Loucy (cell line): Measurements from ENCODE around the gene KSR2.

Experiments
- H2AFZ ChIP-seq: fragments of 200-600 bp; sonication (generic); 2 replicates; pipeline ENCODE4 v1.6.0; 2016; ENCODE audit warnings: antibody characterized with exemption, mild to moderate bottlenecking, low read length, moderate library complexity
- H3F3A ChIP-seq: fragments of 200-600 bp; 2 replicates; pipeline ENCODE4 v1.6.0; 2016; ENCODE audit warnings: antibody characterized with exemption, low read depth, mild to moderate bottlenecking
- H3K27me3 ChIP-seq: fragments of 200-600 bp; sonication (generic); 2 replicates; pipeline ENCODE4 v1.6.1; 2014; ENCODE audit warnings: low read length, mild to moderate bottlenecking; ENCODE audit not compliant: insufficient read depth, poor library complexity, severe bottlenecking
- H3K36me3 ChIP-seq: fragments of 200-600 bp; sonication (generic); 2 replicates; pipeline ENCODE4 v1.6.1; 2016; ENCODE audit warnings: low read length; ENCODE audit not compliant: insufficient read depth
- H3K4me1 ChIP-seq: fragments of 200-600 bp; sonication (generic); 2 replicates; pipeline ENCODE4 v1.5.1; 2014; ENCODE audit warnings: low read length, mild to moderate bottlenecking; ENCODE audit not compliant: insufficient read depth, poor library complexity, severe bottlenecking
- H3K4me2 ChIP-seq: fragments of 200-600 bp; sonication (generic); 2 replicates; pipeline ENCODE4 v1.6.0; 2014; ENCODE audit warnings: antibody characterized with exemption, low read length, low read depth, mild to moderate bottlenecking; ENCODE audit not compliant: poor library complexity, severe bottlenecking
- H3K4me3 ChIP-seq: fragments of 200-600 bp; sonication (generic); 2 replicates; pipeline ENCODE4 v1.5.1; 2014; ENCODE audit warnings: low read length, mild to moderate bottlenecking, mixed read lengths; ENCODE audit not compliant: poor library complexity, severe bottlenecking
- H3K79me2 ChIP-seq: fragments of 200-600 bp; sonication (generic); 2 replicates; pipeline ENCODE4 v1.6.1; 2014; ENCODE audit warnings: low read length; ENCODE audit not compliant: insufficient read depth
- H3K9ac ChIP-seq: fragments of 200-600 bp; sonication (generic); 2 replicates; pipeline ENCODE4 v1.6.0; 2014; ENCODE audit warnings: mild to moderate bottlenecking, low read depth, low read length, moderate library complexity; ENCODE audit not compliant: poor library complexity, severe bottlenecking
- H3K9me2 ChIP-seq: fragments of 200-600 bp; sonication (generic); replicated peaks from 2 replicates; pipeline ENCODE4 v1.6.1; 2016; ENCODE audit warnings: low read depth, low read length, mixed read lengths
- H3K9me3 ChIP-seq: fragments of 200-600 bp; sonication (generic); 2 replicates; pipeline ENCODE4 v1.6.1; 2014; ENCODE audit warnings: mild to moderate bottlenecking, antibody characterized with exemption, low read length, low read depth; ENCODE audit not compliant: insufficient read depth
- H4K20me1 ChIP-seq: fragments of 200-600 bp; sonication (generic); 2 replicates; pipeline ENCODE4 v1.6.0; 2014; ENCODE audit warnings: antibody characterized with exemption, low read length, mild to moderate bottlenecking; ENCODE audit not compliant: insufficient read depth, poor library complexity, severe bottlenecking
- CTCF ChIP-seq: fragments of 200-600 bp; sonication (generic); conservative IDR thresholded peaks from 2 replicates; pipeline ENCODE4 v1.5.1; 2014; ENCODE audit warnings: mild to moderate bottlenecking, antibody characterized with exemption, low read length
- EZH2phosphoT487 ChIP-seq: fragments of 200-600 bp; IDR thresholded peaks from 2 replicates; pipeline ENCODE4 v1.6.1; 2018; ENCODE audit warnings: antibody characterized with exemption, mild to moderate bottlenecking, moderate library complexity, borderline replicate concordance

KSR2 gene

GRCh38 chr12:117582135-117582784 is 386.5 kb downstream of the KSR2 start:
- Histone ChIP-seq H3K4me2 (no peak overlapping the region), H3K27me3 (no peaks in the 10 kb centered on the region), H3K4me3 (no peak overlapping the region), H4K20me1 (no peaks in the 10 kb centered on the region), H3K9me2 (no peaks in the 10 kb centered on the region), H3K4me1 (no peaks in the 10 kb centered on the region), H3K79me2 (no peaks in the 10 kb centered on the region), H3K9me3 (no peaks in the 10 kb centered on the region), H3K36me3 (no peaks in the 10 kb centered on the region), H3F3A (no peaks in the 10 kb centered on the region), H3K9ac (no peak overlapping the region), H2AFZ (no peak overlapping the region)
- TF ChIP-seq CTCF (no peak), EZH2phosphoT487 (no peak)

GRCh38 chr12:117580718-117581062 is 388.1 kb downstream of the KSR2 start:
- Histone ChIP-seq H3K9ac (no peak overlapping the region), H3F3A (no peaks in the 10 kb centered on the region), H4K20me1 (no peaks in the 10 kb centered on the region), H3K9me3 (no peaks in the 10 kb centered on the region), H3K27me3 (no peaks in the 10 kb centered on the region), H3K4me2 (no peak overlapping the region), H3K4me3 (no peak overlapping the region), H3K36me3 (no peaks in the 10 kb centered on the region), H3K4me1 (no peaks in the 10 kb centered on the region), H3K79me2 (no peaks in the 10 kb centered on the region), H3K9me2 (no peaks in the 10 kb centered on the region), H2AFZ (no peak overlapping the region)
- TF ChIP-seq EZH2phosphoT487 = no peak
- no peak for TF ChIP-seq CTCF

- H3F3A ChIP-seq = no peaks in the 10 kb centered on the region
- H3K36me3 ChIP-seq = no peaks in the 10 kb centered on the region
- H3K4me1 ChIP-seq = no peaks in the 10 kb centered on the region
- TF ChIP-seq CTCF (no peak), EZH2phosphoT487 (no peak)
- H3K79me2 ChIP-seq = no peaks in the 10 kb centered on the region
- H2AFZ ChIP-seq = no peak overlapping the region
- no peak overlapping the region for H3K4me2 ChIP-seq
- no peaks in the 10 kb centered on the region for H3K9me3 ChIP-seq
- H3K27me3 ChIP-seq = no peaks in the 10 kb centered on the region
- H3K9ac ChIP-seq = no peak overlapping the region
- no peak overlapping the region for H3K4me3 ChIP-seq
- H4K20me1 ChIP-seq = no peaks in the 10 kb centered on the region
- H3K9me2 ChIP-seq = no peaks in the 10 kb centered on the region
Observed at GRCh38 chr12:117580015-117580717, 388.6 kb downstream of the KSR2 start.
